Stimulated activated CD4-positive, alpha-beta T cell treated with anti-CD3 and anti-CD28 coated beads, TNF-alpha, amount 100 ng/mL, for 24 hours (primary cell): ENCODE results near the gene PES1.
"Not testable (repeated sequence)": the region's sequence is repeated elsewhere in the genome, so short reads cannot be mapped to it uniquely, and the experiment has no call there.

Source experiments
- DNase-seq, 3 experiments: peaks; one replicate each; pipeline ENCODE4 v3.0.0-alpha.2; 2020; ENCODE audit warnings: low read depth in 3 of 3

Gene PES1

GRCh38 chr22:30555282-30556210 lies 36.2 kb downstream of the PES1 start:
- DNase-seq, result no peak

GRCh38 chr22:30553971-30554370 lies 37.7 kb downstream of the PES1 start:
- no peak for DNase-seq

- DNase-seq, result no peak
Measured at GRCh38 chr22:30552719-30553118, 39.0 kb downstream of the PES1 start.

GRCh38 chr22:30551813-30552212 lies 39.9 kb downstream of the PES1 start:
- DNase-seq, result not testable (repeated sequence)

- no peak for DNase-seq
Measured at GRCh38 chr22:30547188-30547587, 44.5 kb downstream of the PES1 start.

- no peak for DNase-seq
Measured at GRCh38 chr22:30546616-30547015, 45.1 kb downstream of the PES1 start, which contains the start of gene SEC14L6. TSS of gene SEC14L6 (minus strand) at chr22:30546741. CDS start at chr22:30546682, 59 bp downstream.

- DNase-seq, result no peak
Measured at GRCh38 chr22:30542811-30543188, 48.9 kb downstream of the PES1 start.

- DNase-seq, result no peak
Measured at GRCh38 chr22:30541961-30542810, 49.5 kb downstream of the PES1 start.

- not testable (repeated sequence) for DNase-seq
Measured at GRCh38 chr22:30541511-30541910, 50.2 kb downstream of the PES1 start.

- DNase-seq, result no peak
Measured at GRCh38 chr22:30539368-30539767, 52.3 kb downstream of the PES1 start.

GRCh38 chr22:30538280-30538679 lies 53.4 kb downstream of the PES1 start:
- DNase-seq, result no peak

GRCh38 chr22:30537083-30537731 lies 54.5 kb downstream of the PES1 start:
- no peak for DNase-seq

- no peak for DNase-seq
Measured at GRCh38 chr22:30535182-30535581, 56.5 kb downstream of the PES1 start.

GRCh38 chr22:30531651-30532608 lies 59.8 kb downstream of the PES1 start:
- no peak for DNase-seq

GRCh38 chr22:30526656-30527055 lies 65.1 kb downstream of the PES1 start:
- DNase-seq, result no peak
